Fibroblast of upper back skin (primary cell): Measurements from ENCODE around the gene EIF4A3.
"Not testable (repeated sequence)": the region's sequence is repeated elsewhere in the genome, so short reads cannot be mapped to it uniquely, and the experiment has no call there.

Experiments
- DNase-seq: peaks from one replicate; pipeline ENCODE4 v3.0.0-alpha.2; 2013

Gene EIF4A3

GRCh38 chr17:80169784-80170500 is 23.0 kb upstream of the EIF4A3 start, which contains the start of gene CARD14:
CARD14 (plus strand) TSS chr17:80170030; CDS start chr17:80181439, 11,409 bp downstream.
- DNase-seq, result no peak

- no peak for DNase-seq
Measured at GRCh38 chr17:80169107-80169506, 22.2 kb upstream of the EIF4A3 start.

- no peak for DNase-seq
Measured at GRCh38 chr17:80168371-80168770, 21.4 kb upstream of the EIF4A3 start.

GRCh38 chr17:80166446-80166845 is 19.5 kb upstream of the EIF4A3 start:
- DNase-seq, result no peak

- DNase-seq, result no peak
Measured at GRCh38 chr17:80164185-80164584, 17.3 kb upstream of the EIF4A3 start.

GRCh38 chr17:80163336-80163735 is 16.4 kb upstream of the EIF4A3 start:
- DNase-seq, result no peak

GRCh38 chr17:80160536-80160935 is 13.6 kb upstream of the EIF4A3 start:
- DNase-seq, result no peak

- no peak for DNase-seq
Measured at GRCh38 chr17:80158846-80159245, 11.9 kb upstream of the EIF4A3 start.

GRCh38 chr17:80155600-80155999 is 8.7 kb upstream of the EIF4A3 start:
- DNase-seq, result not testable (repeated sequence)

- DNase-seq, result no peak
Measured at GRCh38 chr17:80154166-80154565, 7.2 kb upstream of the EIF4A3 start.

GRCh38 chr17:80153004-80153403 is 6.1 kb upstream of the EIF4A3 start:
- DNase-seq, result no peak

GRCh38 chr17:80152081-80152702 is 5.3 kb upstream of the EIF4A3 start:
- DNase-seq, result peak; percentile 48

- DNase-seq, result peak; percentile 62
Measured at GRCh38 chr17:80151333-80151732, 4.4 kb upstream of the EIF4A3 start.

GRCh38 chr17:80146121-80147034 is 550 bp downstream of the EIF4A3 start:
- DNase-seq, result no peak

- DNase-seq, result no peak
Measured at GRCh38 chr17:80145076-80146075, 1.6 kb downstream of the EIF4A3 start.

- no peak for DNase-seq
Measured at GRCh38 chr17:80142929-80143328, 4.0 kb downstream of the EIF4A3 start.

- DNase-seq, result no peak
Measured at GRCh38 chr17:80141463-80142165, 5.3 kb downstream of the EIF4A3 start.

- DNase-seq, result no peak
Measured at GRCh38 chr17:80138856-80139426, 8.0 kb downstream of the EIF4A3 start.

- no peak for DNase-seq
Measured at GRCh38 chr17:80137131-80137530, 9.8 kb downstream of the EIF4A3 start.

GRCh38 chr17:80133626-80133970 is 13.3 kb downstream of the EIF4A3 start:
- DNase-seq, result no peak

- DNase-seq, result no peak
Measured at GRCh38 chr17:80132906-80133625, 13.9 kb downstream of the EIF4A3 start.
